Retinal pigment epithelial cell (primary cell): ENCODE results near the gene LYZL1.

Experiments
- DNase-seq: peaks from one replicate; pipeline ENCODE4 v3.0.0-alpha.2; 2010; ENCODE audit warnings: low read depth
- H3K4me3 ChIP-seq: 2 replicates; pipeline ENCODE4 v1.5.1; 2011; ENCODE audit warnings: mild to moderate bottlenecking, low read length, control low read depth, moderate library complexity
- TF ChIP-seq, protein P1 (sequence below): conservative IDR thresholded peaks from 2 replicates; pipeline ENCODE4 v1.5.1; 2011; ENCODE audit warnings: low read depth, low read length, control low read depth, inconsistent platforms

Gene LYZL1

DNA sequence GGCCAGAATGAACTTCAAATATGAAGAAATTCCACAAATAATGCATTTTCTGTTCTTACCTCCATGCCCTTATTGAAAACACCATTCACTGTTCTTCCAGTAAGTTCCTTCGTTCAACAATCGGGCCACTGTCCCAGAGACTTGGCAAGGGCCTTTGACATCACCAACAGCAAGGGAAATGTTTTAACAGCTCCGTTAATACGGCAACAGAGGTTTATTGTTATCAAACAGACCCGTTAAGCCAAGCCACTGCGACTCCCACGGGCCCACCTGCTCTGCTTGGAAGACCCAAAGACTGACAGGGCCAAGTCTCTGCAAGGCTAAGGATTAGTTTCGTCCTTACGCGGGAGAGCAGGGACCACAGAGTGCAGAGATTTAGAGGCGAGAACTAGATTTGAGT, 43.4 kb upstream of the LYZL1 start:
- TF ChIP-seq, protein P1, sequence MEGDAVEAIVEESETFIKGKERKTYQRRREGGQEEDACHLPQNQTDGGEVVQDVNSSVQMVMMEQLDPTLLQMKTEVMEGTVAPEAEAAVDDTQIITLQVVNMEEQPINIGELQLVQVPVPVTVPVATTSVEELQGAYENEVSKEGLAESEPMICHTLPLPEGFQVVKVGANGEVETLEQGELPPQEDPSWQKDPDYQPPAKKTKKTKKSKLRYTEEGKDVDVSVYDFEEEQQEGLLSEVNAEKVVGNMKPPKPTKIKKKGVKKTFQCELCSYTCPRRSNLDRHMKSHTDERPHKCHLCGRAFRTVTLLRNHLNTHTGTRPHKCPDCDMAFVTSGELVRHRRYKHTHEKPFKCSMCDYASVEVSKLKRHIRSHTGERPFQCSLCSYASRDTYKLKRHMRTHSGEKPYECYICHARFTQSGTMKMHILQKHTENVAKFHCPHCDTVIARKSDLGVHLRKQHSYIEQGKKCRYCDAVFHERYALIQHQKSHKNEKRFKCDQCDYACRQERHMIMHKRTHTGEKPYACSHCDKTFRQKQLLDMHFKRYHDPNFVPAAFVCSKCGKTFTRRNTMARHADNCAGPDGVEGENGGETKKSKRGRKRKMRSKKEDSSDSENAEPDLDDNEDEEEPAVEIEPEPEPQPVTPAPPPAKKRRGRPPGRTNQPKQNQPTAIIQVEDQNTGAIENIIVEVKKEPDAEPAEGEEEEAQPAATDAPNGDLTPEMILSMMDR = no peak
- H3K4me3 ChIP-seq = no peak overlapping the region
- no peak for DNase-seq

DNA sequence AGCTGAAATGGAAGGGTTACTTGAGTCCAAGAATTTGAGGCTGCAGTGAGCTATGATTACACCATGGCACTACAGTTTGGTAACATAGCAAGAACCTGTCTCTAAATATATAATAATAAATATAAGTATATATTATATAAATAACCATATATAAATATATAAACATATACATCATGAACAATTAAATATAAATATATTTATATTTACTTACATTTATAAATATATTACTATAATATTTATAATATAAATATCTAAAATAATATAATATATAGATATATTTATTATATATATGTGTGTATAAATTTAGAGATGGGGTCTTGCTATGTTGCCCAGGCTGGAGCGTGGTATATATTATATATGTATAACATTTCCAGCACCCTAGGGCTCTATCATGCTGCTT, 42.4 kb upstream of the LYZL1 start:
- no peak overlapping the region for H3K4me3 ChIP-seq
- TF ChIP-seq, protein P1 = no peak
- no peak for DNase-seq

DNA sequence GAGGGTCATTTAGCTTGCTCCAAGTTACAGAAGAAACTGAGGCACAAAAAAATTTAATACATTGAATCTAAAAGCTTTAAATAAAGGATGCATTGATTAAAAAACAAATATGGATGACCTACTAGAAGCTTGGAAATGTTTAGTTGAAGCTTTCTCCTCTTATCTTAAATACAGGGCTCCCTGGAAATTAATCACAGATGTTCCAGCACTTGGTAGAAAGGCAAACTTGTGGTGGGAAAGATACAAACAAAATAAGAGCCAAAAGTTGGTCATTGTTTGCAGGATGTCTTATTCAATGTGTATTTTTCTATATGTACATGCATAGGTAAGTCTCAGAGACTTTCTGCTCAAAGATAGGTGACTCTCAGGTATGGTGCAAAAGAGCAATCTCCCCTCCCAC, 40.7 kb upstream of the LYZL1 start:
- no peak overlapping the region for H3K4me3 ChIP-seq
- TF ChIP-seq, protein P1 = no peak
- no peak for DNase-seq

DNA sequence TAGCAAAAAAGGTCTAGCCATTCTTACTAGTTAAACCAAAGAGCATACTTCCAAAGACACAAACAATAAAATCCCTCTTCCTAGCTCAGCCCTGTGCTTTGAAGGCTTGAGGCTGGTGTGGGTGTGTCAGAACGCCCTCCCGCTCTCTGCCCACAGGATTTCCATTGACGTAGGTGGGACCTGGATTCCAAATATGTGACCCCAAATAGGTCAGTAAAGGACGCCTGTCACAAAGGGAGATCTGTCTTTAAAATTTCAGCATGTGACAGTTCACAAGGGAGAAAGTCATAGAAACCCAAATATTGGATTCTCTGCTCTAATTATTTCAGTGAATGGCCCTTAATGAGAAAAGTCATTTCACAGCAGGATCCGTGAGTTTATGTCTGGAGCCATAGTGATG, 39.9 kb upstream of the LYZL1 start:
- H3K4me3 ChIP-seq = no peak overlapping the region
- DNase-seq = no peak
- TF ChIP-seq, protein P1 = no peak

DNA sequence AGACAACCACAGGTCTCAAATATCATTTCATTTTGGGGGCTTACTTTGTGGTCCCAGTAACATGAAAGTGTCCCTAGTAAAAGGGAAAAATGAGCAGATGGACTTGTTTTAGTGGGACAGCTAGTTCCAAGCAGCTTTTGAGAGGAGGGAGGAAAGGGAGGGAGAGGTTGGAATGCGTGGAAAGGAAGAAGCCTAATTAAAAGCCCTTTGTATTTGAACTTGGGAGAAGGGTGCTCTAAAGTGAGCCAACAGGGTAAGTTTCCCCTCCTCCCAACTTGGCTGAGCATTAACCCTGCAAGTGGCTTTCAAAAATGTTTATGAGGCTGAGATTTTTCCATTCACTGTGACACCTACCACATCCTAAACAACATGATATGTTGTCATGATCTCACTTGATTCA, 38.8 kb upstream of the LYZL1 start:
- TF ChIP-seq, protein P1 = no peak
- no peak for DNase-seq
- no peak overlapping the region for H3K4me3 ChIP-seq

DNA sequence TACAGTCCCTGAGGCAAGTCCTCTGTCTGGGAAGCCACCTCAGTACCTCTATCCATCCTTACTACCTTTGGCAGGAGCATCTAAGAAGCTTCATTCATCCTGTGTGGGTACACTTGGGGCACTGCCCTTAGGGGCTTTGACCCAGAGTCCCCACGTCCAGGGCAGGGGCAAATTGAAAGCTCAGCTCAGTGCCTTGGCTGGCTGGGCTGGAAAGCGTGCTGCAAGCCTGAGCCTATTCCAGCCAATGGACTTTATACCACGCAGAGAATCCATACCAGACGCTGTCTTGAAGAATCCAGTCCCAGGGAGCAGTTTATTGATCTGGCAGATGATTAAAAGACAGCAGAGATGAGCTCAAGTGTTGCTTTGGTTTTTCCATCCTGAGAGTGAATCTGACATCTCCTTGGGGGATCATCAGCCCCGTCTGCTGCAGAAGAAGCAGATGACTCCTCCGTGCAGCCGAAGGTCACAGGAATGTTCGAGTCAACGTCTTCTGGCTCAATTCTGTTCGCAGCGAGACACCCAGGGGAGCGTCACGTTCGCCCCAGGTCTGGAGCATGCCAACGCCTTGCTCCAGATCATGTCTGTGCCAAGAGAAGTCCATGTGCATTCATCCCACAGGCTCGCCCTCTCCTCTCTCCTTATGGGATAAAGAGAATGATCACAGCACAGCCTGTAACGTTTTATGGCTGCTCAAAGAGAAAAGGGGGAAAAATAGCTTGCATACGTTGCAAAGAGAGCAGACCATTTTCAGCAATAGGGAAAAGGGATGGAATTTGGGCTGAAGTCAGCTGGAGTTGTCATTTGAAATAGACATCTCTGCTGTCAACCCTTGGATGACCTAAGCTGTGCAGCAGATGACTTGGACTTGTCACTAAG, 35.8 kb upstream of the LYZL1 start:
- TF ChIP-seq, protein P1 = no peak
- H3K4me3 ChIP-seq = no peak overlapping the region
- no peak for DNase-seq

DNA sequence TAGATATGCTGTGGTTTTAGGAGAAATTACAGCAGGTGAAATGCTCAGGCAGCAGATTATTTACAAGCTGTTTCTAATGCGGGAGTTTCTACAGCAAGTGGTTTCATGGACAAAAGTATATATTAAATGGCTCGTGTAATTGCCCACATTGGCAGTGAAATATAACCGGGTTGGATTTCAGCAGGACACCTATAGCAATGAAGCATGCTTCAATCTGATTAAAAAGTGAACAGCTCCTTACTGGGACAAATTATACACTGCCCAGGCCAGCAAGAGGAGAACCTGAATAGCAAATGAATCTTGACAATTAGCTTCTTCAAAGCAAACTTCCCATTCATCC, 35.2 kb upstream of the LYZL1 start:
- H3K4me3 ChIP-seq = no peak overlapping the region
- no peak for DNase-seq
- TF ChIP-seq, protein P1 = no peak
